GM12865 (cell line): ENCODE measurements around the gene PNPLA5.

Source experiments
- DNase-seq: peaks from one replicate; pipeline ENCODE4 v3.0.0; 2010; ENCODE audit warnings: low read depth
- H3K4me3 ChIP-seq: 2 replicates; pipeline ENCODE4 v1.5.1; 2011; ENCODE audit warnings: mild to moderate bottlenecking, low read depth, low read length, control low read depth
- TF ChIP-seq, protein P1 (sequence below): IDR thresholded peaks from 2 replicates; pipeline ENCODE4 v1.5.1; 2011; ENCODE audit warnings: low read length, control low read depth, low read depth, inconsistent platforms; ENCODE audit not compliant: insufficient read depth; ENCODE audit errors: missing control alignments

The PNPLA5 gene

DNA sequence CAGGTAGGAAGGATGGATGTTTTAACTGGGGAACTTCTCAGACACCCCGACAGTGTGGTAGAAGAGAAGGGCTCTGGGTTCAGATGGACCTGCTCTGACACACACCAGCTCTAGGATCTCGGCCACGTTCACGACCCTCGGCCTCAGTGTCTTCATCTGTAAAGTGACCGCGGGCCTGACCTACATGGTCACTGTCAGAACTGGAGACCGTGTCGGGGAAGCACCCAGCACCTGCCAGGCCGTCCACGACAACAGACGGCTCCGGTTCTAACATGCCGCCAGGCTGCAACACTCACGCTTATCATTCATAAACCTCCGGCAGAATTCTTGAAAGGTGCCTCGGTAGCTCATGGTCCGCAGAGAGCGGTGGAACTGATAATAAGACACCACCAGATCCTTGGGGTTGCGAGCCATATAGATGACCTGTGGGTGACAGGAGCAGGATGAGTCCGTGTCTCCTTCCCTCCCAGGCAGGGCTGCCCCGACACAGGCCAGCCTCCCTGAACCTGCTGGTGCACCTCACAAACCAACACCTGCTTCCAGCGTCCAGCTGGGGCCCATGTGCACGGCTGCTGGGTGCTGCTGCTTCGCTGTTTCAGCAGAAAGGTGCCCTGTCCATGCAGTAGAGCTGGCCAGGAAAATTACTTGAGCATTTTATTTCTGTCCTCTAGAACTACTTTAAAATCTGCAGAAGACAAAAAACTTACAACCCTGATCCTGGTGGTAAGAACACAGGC is 53.1 kb downstream of the PNPLA5 start:
- no peak overlapping the region for H3K4me3 ChIP-seq
- no peak for DNase-seq
- TF ChIP-seq, protein P1, sequence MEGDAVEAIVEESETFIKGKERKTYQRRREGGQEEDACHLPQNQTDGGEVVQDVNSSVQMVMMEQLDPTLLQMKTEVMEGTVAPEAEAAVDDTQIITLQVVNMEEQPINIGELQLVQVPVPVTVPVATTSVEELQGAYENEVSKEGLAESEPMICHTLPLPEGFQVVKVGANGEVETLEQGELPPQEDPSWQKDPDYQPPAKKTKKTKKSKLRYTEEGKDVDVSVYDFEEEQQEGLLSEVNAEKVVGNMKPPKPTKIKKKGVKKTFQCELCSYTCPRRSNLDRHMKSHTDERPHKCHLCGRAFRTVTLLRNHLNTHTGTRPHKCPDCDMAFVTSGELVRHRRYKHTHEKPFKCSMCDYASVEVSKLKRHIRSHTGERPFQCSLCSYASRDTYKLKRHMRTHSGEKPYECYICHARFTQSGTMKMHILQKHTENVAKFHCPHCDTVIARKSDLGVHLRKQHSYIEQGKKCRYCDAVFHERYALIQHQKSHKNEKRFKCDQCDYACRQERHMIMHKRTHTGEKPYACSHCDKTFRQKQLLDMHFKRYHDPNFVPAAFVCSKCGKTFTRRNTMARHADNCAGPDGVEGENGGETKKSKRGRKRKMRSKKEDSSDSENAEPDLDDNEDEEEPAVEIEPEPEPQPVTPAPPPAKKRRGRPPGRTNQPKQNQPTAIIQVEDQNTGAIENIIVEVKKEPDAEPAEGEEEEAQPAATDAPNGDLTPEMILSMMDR, result no peak

DNA sequence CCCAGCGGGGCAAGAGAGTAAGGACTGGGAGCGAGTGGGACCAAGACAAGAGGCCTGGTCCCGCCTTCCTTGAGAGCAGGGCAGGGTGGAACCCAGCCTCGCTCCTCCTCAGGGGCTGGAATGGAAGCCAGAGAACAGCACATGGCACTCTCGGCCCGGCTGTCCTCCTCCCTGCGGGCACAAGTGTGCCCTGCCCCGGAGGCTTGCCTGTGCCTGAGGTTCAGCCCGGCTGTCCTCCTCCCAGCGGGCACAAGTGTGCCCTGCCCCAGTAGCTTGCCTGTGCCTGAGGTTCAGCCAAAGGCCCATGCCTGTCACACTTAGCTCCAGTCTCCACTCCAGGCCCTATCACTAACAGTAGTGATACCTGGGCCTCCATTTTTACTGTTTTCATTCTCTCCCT is 53.7 kb downstream of the PNPLA5 start:
- TF ChIP-seq, protein P1, result no peak
- DNase-seq, result no peak
- H3K4me3 ChIP-seq, result no peak overlapping the region

DNA sequence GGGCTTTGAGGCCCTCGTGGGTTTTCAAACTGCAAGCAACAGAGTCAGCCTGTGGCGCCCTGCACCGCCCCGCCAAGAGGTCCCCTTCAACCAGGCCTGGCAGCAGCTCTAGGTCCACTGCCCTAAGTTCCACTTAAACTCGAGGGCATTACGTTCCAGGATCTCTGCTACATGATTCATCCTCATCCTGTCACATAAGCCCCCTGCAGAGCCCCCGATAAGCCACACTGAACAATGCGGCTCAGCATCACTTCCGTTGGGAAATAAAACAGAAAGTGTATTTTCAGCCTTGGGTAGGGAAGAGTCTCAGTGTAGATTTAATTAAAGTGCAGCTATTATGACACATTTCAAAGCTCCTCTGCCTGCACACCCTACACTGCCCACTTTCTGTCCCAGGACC is 54.1 kb downstream of the PNPLA5 start:
- TF ChIP-seq, protein P1, result no peak
- DNase-seq, result no peak
- no peak overlapping the region for H3K4me3 ChIP-seq

DNA sequence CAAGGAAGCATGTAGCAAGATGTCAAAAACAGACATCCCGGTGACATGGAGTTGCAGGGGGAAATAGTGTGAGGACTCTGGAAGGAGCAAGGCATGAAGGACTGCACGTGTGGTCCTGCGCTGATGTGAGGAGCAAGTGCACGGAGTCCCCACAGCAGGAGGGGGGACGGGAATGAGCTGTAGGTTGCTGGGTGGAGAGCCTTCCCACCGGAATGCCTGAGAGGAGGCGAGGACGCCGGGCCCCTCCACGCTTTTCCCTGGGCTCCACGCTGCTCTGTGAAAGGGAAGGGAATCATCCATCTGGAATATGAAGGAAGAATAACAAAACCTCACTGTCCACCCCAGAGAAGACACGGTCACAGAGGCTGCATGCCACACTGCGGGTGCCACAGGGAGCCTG is 56.1 kb downstream of the PNPLA5 start:
- TF ChIP-seq, protein P1, result no peak
- no peak for DNase-seq
- H3K4me3 ChIP-seq, result no peak overlapping the region

DNA sequence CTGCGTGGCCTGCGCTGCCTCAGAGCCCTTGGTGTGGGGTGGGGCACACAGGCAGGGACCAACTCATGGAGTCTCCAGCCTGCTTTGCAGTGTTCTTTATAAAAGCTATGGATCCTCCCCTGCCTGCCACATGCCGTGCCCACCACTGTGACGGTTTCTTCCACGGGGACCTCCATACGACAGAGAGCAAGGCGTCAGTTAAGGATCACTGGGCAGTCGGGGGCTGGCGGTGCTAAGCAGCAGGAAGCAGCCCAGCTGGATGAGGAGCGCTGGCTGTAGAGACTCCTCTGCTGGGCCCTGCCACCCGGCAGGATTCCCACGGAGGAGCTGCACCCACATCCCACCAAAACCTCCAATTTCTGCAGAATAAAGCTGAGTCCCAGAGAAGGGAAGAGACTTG is 56.6 kb downstream of the PNPLA5 start:
- H3K4me3 ChIP-seq, result no peak overlapping the region
- TF ChIP-seq, protein P1, result no peak
- no peak for DNase-seq

DNA sequence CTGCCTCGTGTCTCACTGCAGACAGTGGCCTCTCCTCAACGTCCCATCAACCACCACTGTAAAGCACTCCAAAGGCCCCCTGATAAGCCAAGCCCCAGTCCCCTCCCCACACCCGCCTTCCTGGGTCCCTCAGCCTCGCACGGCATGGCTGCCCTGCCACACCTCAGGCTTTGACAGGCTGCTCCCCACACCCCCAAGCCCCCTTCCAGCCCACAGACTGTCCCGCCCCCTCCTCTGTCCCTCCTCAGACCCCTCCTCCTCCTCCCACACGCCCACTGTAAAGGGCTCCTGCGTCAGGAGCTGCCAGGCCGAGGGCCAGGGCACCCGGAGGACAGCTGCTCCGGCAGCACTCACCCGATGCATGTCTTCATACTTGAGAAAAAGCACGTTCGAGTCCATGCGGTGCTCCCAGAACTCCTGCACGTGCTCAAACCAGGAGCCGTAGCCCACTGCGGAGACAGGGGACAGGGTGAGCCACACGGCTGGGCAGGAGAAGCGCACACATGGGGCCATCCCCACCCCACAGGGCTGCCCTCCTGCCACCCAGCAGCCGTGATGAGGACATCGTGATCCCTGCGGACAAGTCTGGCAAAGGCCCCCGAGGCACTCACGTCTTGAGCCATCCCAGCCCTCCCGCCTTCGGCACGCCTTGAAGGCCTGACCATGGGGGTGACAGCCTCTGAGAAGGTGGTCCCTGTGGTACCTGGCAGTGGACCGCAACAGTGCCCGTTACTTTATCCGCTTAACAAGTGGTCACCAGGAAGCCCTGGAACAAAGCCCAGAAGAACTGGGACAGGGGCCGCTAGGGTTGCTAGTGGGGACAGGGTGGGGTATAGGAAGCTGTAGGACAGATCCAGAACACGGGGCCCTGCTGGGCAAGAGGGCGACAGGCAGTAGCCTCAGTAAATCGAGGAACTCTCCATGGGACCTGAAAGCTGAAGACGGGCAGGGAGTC is 58.2 kb downstream of the PNPLA5 start:
- TF ChIP-seq, protein P1, result no peak
- no peak overlapping the region for H3K4me3 ChIP-seq
- DNase-seq, result no peak
